Epithelial cell of esophagus (primary cell): ENCODE results near the gene FBXL3.
"Not testable (repeated sequence)": the region's sequence is repeated elsewhere in the genome, so short reads cannot be mapped to it uniquely, and the experiment has no call there.

ENCODE experiments used
- DNase-seq: peaks from one replicate; pipeline ENCODE4 v3.0.0; 2010; ENCODE audit warnings: low read depth
- H3K4me3 ChIP-seq: 2 replicates; pipeline ENCODE4 v1.5.1; 2011; ENCODE audit warnings: mild to moderate bottlenecking, low read length, control low read depth
- TF ChIP-seq, protein P1 (sequence below): IDR thresholded peaks from 2 replicates; pipeline ENCODE4 v1.5.1; 2011; ENCODE audit warnings: low read depth, mild to moderate bottlenecking, low read length, control low read depth, inconsistent platforms; ENCODE audit not compliant: insufficient read depth; ENCODE audit errors: missing control alignments

Gene FBXL3

DNA sequence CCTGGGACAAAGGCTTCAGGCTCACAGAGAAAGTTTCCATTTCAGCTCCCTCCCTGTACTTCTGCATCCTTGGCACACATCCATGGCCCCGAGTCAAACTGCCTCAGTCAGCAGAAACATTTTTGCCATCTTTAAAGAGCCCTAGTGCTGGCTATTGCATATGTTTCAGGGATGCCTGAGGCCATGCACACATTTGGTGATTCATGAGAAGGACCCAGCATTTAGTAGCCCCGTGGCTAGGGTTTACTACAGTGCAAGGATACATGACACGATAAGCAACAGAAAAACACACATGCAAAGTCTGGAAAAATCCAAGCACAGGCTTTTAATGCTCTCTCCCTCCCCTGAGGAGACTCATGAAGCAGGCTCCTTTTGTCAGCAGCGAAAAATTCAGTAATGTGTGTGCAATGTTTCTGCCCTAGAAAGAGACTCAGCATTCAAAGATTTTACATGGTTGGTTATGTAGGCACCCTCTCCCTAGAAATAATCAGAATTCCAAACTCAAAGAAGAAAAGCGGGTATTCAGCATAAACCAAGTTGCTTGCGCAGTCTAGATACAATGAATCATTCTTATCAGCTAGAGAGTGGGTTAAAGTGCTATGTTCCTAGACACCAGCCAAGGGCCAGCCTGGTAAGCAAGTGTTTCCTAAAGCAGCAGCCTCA, 61.1 kb downstream of the FBXL3 start:
- peak; percentile 73 for DNase-seq
- TF ChIP-seq, protein P1, sequence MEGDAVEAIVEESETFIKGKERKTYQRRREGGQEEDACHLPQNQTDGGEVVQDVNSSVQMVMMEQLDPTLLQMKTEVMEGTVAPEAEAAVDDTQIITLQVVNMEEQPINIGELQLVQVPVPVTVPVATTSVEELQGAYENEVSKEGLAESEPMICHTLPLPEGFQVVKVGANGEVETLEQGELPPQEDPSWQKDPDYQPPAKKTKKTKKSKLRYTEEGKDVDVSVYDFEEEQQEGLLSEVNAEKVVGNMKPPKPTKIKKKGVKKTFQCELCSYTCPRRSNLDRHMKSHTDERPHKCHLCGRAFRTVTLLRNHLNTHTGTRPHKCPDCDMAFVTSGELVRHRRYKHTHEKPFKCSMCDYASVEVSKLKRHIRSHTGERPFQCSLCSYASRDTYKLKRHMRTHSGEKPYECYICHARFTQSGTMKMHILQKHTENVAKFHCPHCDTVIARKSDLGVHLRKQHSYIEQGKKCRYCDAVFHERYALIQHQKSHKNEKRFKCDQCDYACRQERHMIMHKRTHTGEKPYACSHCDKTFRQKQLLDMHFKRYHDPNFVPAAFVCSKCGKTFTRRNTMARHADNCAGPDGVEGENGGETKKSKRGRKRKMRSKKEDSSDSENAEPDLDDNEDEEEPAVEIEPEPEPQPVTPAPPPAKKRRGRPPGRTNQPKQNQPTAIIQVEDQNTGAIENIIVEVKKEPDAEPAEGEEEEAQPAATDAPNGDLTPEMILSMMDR = no peak
- no peak overlapping the region for H3K4me3 ChIP-seq

DNA sequence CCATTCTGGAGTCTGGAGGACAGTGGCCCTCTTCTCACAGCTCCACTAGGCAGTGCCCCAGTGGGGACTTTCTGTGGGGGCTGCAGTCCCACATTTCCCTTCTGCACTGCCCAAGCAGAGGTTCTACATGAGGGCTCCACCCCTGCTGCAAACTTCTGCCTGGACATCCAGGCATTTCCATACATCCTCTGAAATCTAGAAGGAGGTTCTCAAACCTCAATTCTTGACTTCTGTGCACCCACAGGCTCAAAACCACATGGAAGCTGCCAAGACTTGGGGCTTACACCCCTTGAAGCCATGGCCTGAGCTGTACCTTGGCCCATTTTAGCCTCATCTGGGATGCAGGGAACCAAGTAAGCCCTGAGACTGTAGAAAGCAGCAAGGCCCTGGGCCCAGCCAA, 67.2 kb downstream of the FBXL3 start:
- not testable (repeated sequence) for H3K4me3 ChIP-seq, DNase-seq

DNA sequence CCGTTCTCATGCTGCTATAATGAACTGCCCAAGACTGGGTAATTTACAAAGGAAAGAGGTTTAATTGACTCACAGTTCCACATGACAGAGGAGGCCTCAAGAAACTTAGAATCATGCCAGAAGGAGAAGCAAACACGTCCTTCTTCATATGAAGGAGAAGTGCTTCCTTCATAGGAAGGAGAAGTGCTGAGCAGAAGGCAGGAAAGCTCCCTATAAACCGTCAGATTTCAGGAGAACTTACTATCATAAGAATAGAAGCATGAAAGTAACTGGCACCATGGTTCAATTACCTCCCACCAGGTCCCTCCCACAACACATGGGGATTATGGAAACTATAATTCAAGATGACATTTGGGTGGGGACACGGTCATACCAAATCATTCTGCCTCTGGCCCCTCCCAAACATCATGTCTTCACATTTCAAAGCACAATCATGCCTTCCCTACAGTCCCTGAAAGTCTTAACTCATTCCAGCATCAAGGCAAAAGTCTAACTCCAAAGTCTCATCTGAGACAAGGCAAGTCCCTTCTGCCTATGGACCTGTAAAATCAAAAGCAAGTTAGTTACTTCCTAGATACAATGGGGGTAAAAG, 68.0 kb downstream of the FBXL3 start:
- H3K4me3 ChIP-seq = no peak overlapping the region
- no peak for DNase-seq
- TF ChIP-seq, protein P1 = no peak

DNA sequence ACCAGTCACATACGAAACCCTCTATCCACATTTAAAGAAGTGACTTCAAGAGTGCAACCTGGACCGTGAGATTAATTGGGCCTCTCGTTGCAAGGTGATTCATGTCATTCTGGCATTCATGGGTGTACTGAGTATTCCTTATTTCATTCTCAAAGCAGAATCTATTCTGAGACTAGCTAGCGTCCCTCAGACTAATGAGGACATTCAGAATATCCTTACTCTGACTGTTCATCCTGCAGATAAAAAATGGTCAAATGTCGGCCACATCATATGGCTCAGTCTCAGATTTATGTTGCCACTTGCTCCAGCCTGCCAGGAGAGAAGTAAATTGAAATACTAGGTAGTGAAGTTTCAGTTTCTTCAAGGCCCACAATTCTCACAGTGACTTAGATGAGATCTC, 71.3 kb downstream of the FBXL3 start:
- no peak for DNase-seq
- TF ChIP-seq, protein P1 = no peak
- H3K4me3 ChIP-seq = no peak overlapping the region
